H1 (cell line): Measurements from ENCODE around the gene TBC1D13.

ENCODE experiments used
- BRCA1 ChIP-seq: IDR thresholded peaks from 2 replicates; pipeline ENCODE4 v1.6.1; 2012; ENCODE audit warnings: low read depth, low read length, improper control_type of control experiment
- EP300 ChIP-seq, 2 experiments: IDR thresholded peaks; 1 replicate in 1 of 2; 2 replicates in 1 of 2; pipeline ENCODE4 v1.6.1; 2011 to 2012; ENCODE audit warnings: low read depth in 2 of 2, low read length in 2 of 2, mild to moderate bottlenecking in 2 of 2, borderline replicate concordance in 1 of 2, inconsistent platforms in 1 of 2, moderate library complexity in 1 of 2
- GABPA ChIP-seq: IDR thresholded peaks from 2 replicates; pipeline ENCODE4 v1.6.1; 2011; ENCODE audit warnings: mild to moderate bottlenecking, low read length, moderate library complexity, borderline replicate concordance; ENCODE audit not compliant: insufficient read depth
- JUND ChIP-seq: IDR thresholded peaks from 2 replicates; pipeline ENCODE4 v1.6.1; 2011; ENCODE audit warnings: mild to moderate bottlenecking, improper control_type of control experiment, low read length
- POLR2AphosphoS5 ChIP-seq: IDR thresholded peaks from 2 replicates; pipeline ENCODE4 v1.6.1; 2011; ENCODE audit warnings: low read depth, low read length
- TF ChIP-seq, protein P1 (sequence below), 3 experiments: IDR thresholded peaks; 1 replicate in 2 of 3; 2 replicates in 1 of 3; pipeline versions ENCODE4 v1.5.1 to v1.6.1; 2011; ENCODE audit warnings: low read length in 3 of 3, mild to moderate bottlenecking in 3 of 3, inconsistent platforms in 2 of 3, low read depth in 1 of 3, moderate library complexity in 1 of 3; ENCODE audit not compliant: insufficient read depth in 1 of 3; ENCODE audit errors: control extremely low read depth in 1 of 3

GRCh38 chr9:128768606-128769005, 18.4 kb upstream of the TBC1D13 start:
- TF ChIP-seq EP300 (IDR thresholded peaks at IDR 0.05; ENCODE audit: borderline replicate concordance in 1 of 2, low read depth in 2 of 2, low read length in 2 of 2) (no peak), JUND (no peak), POLR2AphosphoS5 (no peak), GABPA (no peak), BRCA1 (no peak)
- TF ChIP-seq, protein P1, sequence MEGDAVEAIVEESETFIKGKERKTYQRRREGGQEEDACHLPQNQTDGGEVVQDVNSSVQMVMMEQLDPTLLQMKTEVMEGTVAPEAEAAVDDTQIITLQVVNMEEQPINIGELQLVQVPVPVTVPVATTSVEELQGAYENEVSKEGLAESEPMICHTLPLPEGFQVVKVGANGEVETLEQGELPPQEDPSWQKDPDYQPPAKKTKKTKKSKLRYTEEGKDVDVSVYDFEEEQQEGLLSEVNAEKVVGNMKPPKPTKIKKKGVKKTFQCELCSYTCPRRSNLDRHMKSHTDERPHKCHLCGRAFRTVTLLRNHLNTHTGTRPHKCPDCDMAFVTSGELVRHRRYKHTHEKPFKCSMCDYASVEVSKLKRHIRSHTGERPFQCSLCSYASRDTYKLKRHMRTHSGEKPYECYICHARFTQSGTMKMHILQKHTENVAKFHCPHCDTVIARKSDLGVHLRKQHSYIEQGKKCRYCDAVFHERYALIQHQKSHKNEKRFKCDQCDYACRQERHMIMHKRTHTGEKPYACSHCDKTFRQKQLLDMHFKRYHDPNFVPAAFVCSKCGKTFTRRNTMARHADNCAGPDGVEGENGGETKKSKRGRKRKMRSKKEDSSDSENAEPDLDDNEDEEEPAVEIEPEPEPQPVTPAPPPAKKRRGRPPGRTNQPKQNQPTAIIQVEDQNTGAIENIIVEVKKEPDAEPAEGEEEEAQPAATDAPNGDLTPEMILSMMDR (IDR thresholded peaks at IDR 0.05; ENCODE audit: control extremely low read depth in 1 of 3, insufficient read depth in 1 of 3, low read depth in 1 of 3, low read length in 3 of 3), result no peak
